Left ventricle myocardium inferior (tissue), 1 donor: ENCODE data around the gene RRBP1. TPM values are rescaled to one million over a fixed set of nuclear protein-coding genes. Genes with fewer than 3 reads are reported as not detected.

Experiments
- DNase-seq: peaks from one replicate; pipeline ENCODE4 v3.0.0-alpha.2; 2020
- H3K27ac ChIP-seq: fragments of 200-600 bp; replicated peaks from 2 replicates; pipeline ENCODE4 v1.8.0; 2021
- H3K27me3 ChIP-seq: fragments of 200-600 bp; 2 replicates; pipeline ENCODE4 v1.8.0; 2021; ENCODE audit warnings: low read depth
- H3K36me3 ChIP-seq: fragments of 200-600 bp; 2 replicates; pipeline ENCODE4 v1.8.0; 2021
- H3K4me1 ChIP-seq: fragments of 200-600 bp; 2 replicates; pipeline ENCODE4 v1.8.0; 2021
- H3K4me3 ChIP-seq: fragments of 200-600 bp; 2 replicates; pipeline ENCODE4 v1.8.0; 2021; ENCODE audit warnings: mild to moderate bottlenecking, moderate library complexity
- H3K9me3 ChIP-seq: fragments of 200-600 bp; replicated peaks from 2 replicates; pipeline ENCODE4 v1.8.0; 2021
- intact Hi-C: fragments of 100-400 bp; cut with micrococcal nuclease; formaldehyde crosslinking; loops from one replicate; pipeline ENCODE4 v1.11.0; 2022
- total RNA-seq: library from RNA; stranded (reverse); fragmentation: NEBNext Ultra II Directional; extraction: Animal tissue kit (Norgen Biotek cat#: 25700); gene quantifications from one replicate; pipeline ENCODE4 v1.2.1, GENCODE V29; 2021
- TF ChIP-seq, protein P1 (sequence below): fragments of 200-600 bp; IDR thresholded peaks from 2 replicates; pipeline ENCODE4 v1.8.0; 2021; ENCODE audit warnings: antibody characterized with exemption, mild to moderate bottlenecking, borderline replicate concordance
- donor health status: DM: no; HTN: yes; CAD: no; lungs with severe emphysema.

The RRBP1 gene
- total RNA-seq, 1 donor from 2014 or later = 31.3 TPM

- H3K27me3 ChIP-seq = no peaks in the 10 kb centered on the region
- intact Hi-C loops = no loop called here
- H3K4me3 ChIP-seq = no peak overlapping the region
- no peaks in the 10 kb centered on the region for H3K9me3 ChIP-seq
- DNase-seq = no peak
- TF ChIP-seq, protein P1, sequence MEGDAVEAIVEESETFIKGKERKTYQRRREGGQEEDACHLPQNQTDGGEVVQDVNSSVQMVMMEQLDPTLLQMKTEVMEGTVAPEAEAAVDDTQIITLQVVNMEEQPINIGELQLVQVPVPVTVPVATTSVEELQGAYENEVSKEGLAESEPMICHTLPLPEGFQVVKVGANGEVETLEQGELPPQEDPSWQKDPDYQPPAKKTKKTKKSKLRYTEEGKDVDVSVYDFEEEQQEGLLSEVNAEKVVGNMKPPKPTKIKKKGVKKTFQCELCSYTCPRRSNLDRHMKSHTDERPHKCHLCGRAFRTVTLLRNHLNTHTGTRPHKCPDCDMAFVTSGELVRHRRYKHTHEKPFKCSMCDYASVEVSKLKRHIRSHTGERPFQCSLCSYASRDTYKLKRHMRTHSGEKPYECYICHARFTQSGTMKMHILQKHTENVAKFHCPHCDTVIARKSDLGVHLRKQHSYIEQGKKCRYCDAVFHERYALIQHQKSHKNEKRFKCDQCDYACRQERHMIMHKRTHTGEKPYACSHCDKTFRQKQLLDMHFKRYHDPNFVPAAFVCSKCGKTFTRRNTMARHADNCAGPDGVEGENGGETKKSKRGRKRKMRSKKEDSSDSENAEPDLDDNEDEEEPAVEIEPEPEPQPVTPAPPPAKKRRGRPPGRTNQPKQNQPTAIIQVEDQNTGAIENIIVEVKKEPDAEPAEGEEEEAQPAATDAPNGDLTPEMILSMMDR = no peak
- H3K36me3 ChIP-seq = peaks cover 1% of the 10 kb centered on the region
- no peak overlapping the region for H3K27ac ChIP-seq
- peaks cover 78% of the 10 kb centered on the region for H3K4me1 ChIP-seq
Observed at GRCh38 chr20:17652411-17652810, 29.6 kb downstream of the RRBP1 start.

- H3K36me3 ChIP-seq = no peaks in the 10 kb centered on the region
- no peak overlapping the region for H3K4me3 ChIP-seq
- no peaks in the 10 kb centered on the region for H3K9me3 ChIP-seq
- peaks cover 78% of the 10 kb centered on the region for H3K4me1 ChIP-seq
- H3K27me3 ChIP-seq = no peaks in the 10 kb centered on the region
- TF ChIP-seq, protein P1 = no peak
- H3K27ac ChIP-seq = no peak overlapping the region
- DNase-seq = no peak
- intact Hi-C loops = no loop called here
Observed at GRCh38 chr20:17651760-17652388, 30.2 kb downstream of the RRBP1 start.

GRCh38 chr20:17651129-17651759 lies 30.8 kb downstream of the RRBP1 start:
- intact Hi-C loops = no loop called here
- DNase-seq = no peak
- H3K27me3 ChIP-seq = no peaks in the 10 kb centered on the region
- no peaks in the 10 kb centered on the region for H3K36me3 ChIP-seq
- H3K4me1 ChIP-seq = peaks cover 78% of the 10 kb centered on the region
- no peak overlapping the region for H3K4me3 ChIP-seq
- H3K27ac ChIP-seq = no peak overlapping the region
- TF ChIP-seq, protein P1 = no peak
- H3K9me3 ChIP-seq = no peaks in the 10 kb centered on the region

DNA sequence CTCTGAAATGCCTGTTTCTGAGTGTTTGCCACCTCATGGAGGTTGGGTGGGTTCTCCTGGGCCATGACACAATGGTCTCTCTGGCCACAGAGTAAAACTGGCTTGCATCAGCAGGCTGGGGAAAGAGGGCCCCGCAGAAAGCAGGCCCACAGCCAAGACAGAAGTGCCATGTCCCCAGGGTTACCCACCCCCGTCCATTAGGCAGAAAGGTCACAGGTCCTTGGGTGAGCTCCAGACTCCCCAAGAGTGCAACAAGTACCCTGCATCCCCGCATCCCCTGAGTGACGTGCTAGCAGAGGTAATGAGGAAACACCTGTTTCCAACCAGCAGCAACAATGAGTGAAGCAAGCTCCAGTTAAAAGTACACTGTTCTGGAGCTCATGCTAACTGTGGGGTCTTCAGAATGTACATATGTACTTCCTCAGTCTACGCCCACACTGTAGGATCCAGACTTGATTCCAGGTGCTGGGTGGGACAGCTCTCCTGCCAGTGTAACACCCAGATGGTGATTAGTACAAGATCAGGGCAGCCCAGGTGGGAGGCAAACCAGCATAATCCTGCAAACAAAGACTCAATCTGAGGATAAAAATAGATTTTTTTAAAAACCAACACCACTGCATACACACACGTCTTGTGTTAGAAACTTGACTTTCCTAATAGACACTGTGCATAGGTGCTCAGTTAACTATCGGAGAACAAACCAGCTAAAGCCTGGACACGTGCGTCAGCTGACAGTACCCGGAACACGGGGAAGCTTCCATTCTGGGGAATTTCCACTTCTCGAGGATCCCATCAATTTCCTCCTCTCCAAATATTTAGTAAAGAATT lies 31.5 kb downstream of the RRBP1 start:
- Histone ChIP-seq H3K36me3 (no peaks in the 10 kb centered on the region), H3K4me1 (peaks cover 81% of the 10 kb centered on the region), H3K9me3 (no peaks in the 10 kb centered on the region), H3K4me3 (no peak overlapping the region), H3K27ac (no peak overlapping the region), H3K27me3 (no peaks in the 10 kb centered on the region)
- TF ChIP-seq, protein P1 = no peak
- DNase-seq = no peak
- intact Hi-C loops = no loop called here

GRCh38 chr20:17648791-17649730 lies 33.0 kb downstream of the RRBP1 start:
- no peak for DNase-seq
- peaks cover 86% of the 10 kb centered on the region for H3K4me1 ChIP-seq
- no peaks in the 10 kb centered on the region for H3K9me3 ChIP-seq
- intact Hi-C loops = no loop called here
- peak overlapping the region; percentile 3 for H3K27ac ChIP-seq
- no peaks in the 10 kb centered on the region for H3K27me3 ChIP-seq
- H3K36me3 ChIP-seq = no peaks in the 10 kb centered on the region
- TF ChIP-seq, protein P1 = peak; percentile 60
- H3K4me3 ChIP-seq = no peak overlapping the region
